GM12873 (cell line): Measurements from ENCODE around the gene GJA9.

ENCODE experiments used
- CTCF ChIP-seq: IDR thresholded peaks from 2 replicates; pipeline ENCODE4 v1.5.1; 2012; ENCODE audit warnings: low read depth, mild to moderate bottlenecking, moderate library complexity, low read length, control low read depth; ENCODE audit not compliant: insufficient read depth; ENCODE audit errors: missing control alignments

GJA9 gene

GRCh38 chr1:38881487-38881886 is at the start of gene GJA9:
Gene GJA9 (minus strand): TSS chr1:38881587. CDS start chr1:38876098, 5,489 bp downstream.
- TF ChIP-seq CTCF: no peak

GRCh38 chr1:38929476-38929875 is 48.1 kb upstream of the GJA9 start:
- no peak for TF ChIP-seq CTCF

GRCh38 chr1:38929054-38929453 is 47.7 kb upstream of the GJA9 start:
- no peak for TF ChIP-seq CTCF

- TF ChIP-seq CTCF: no peak
Measured at GRCh38 chr1:38926091-38926490, 44.7 kb upstream of the GJA9 start.

GRCh38 chr1:38925391-38925790 is 44.0 kb upstream of the GJA9 start:
- no peak for TF ChIP-seq CTCF

GRCh38 chr1:38923607-38924006 is 42.2 kb upstream of the GJA9 start:
- no peak for TF ChIP-seq CTCF

GRCh38 chr1:38919130-38919529 is 37.7 kb upstream of the GJA9 start:
- TF ChIP-seq CTCF: no peak
